Measurements from ENCODE around the gene CYB5D1.
A peak's percentile ranks its signal among the peaks of the same experiment; 100 is the strongest.

GRCh38 chr17:7888184-7888920 is 30.5 kb downstream of the CYB5D1 start, which contains the start of gene CHD3:
- peak; percentile 46 for TF ChIP-seq POLR2AphosphoS5 (IDR thresholded peaks at IDR 0.05)
- no peak for TF ChIP-seq CTCF (IDR thresholded peaks at IDR 0.05)
- TF ChIP-seq POLR2A (IDR thresholded peaks at IDR 0.05): peak; percentile 32

Measured in prostate gland (tissue), 2 donors.